Fibroblast of skin of back (primary cell): Measurements from ENCODE around the gene KRTDAP.
A peak's percentile ranks its signal among the peaks of the same experiment; 100 is the strongest.

Source experiments
- DNase-seq: peaks from one replicate; pipeline ENCODE4 v3.0.0-alpha.2; 2013

Gene KRTDAP

DNA sequence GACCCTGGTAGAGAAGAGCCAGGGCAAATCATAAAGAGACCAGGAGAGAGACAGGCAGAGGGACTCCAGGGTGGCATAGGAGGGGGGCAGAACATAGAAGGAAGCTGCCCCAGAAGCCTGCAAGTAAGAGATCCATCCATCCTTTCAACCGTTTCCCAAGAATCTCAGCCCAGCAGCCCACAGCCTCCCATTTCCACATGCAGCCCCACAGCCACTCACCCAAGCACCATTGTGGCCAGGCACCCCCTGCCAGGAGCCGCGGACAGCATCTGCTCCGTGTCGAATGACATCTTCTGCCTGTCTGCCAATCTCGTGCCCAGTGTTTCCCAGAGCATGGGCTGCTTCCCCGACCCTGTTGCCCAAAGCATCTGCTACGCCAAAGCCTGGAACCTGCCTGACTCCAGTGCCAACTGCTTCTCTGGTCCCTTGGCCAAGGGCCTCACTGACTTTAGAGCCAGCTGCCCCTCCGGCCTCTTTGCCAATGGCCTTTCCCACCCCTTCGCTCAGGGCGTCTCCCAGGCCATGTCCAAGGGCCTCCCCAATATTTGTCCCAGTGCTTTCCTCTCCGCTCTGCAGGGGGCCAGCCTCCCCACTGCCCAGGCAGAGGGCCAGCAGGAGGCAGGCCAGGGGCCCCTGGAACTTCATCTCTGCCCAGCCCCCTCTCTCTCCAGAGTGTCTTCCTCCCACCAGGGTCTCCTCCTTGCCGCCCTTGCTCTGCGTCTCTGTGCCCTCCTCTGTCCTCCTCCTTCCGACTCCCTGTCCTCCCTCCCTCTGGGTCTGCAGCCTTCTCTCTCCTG lies 22.8 kb upstream of the KRTDAP start:
- DNase-seq, result no peak

DNA sequence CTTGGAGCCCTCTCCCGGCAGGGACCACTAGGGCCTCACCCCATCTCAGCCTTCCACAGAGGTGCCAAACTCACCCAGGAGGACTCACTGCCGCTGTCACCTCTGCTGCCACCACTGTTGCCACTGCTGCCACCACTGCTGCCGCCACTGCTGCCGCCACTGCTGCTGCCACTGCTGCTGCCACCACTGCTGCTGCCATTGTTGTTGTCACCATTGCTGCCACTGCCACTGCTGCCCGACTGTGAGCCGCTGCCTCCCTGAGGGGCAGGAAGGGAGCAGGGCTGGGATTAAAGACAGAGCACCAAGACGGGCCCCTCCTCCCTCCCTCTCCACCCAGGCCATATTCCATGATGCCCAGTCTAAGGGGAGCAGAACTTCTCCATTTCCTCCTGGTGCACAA lies 21.1 kb upstream of the KRTDAP start:
- no peak for DNase-seq

DNA sequence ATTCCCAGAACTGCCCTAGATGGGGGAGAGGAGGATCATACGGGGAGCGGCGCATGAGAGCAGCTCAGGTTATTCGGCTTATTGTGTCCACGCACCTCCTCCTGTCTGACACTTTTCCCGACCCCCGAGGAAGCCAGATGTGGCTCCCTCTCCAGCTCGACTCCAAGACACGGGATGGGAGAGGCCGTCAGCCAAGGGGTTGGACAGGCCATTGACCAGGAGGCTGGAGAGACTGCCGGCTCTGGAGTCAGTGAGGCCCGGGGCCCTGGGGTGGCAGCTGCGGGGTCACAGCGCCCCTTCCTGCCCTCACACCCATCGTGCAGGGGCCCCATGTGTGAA lies 20.3 kb upstream of the KRTDAP start:
- no peak for DNase-seq

DNA sequence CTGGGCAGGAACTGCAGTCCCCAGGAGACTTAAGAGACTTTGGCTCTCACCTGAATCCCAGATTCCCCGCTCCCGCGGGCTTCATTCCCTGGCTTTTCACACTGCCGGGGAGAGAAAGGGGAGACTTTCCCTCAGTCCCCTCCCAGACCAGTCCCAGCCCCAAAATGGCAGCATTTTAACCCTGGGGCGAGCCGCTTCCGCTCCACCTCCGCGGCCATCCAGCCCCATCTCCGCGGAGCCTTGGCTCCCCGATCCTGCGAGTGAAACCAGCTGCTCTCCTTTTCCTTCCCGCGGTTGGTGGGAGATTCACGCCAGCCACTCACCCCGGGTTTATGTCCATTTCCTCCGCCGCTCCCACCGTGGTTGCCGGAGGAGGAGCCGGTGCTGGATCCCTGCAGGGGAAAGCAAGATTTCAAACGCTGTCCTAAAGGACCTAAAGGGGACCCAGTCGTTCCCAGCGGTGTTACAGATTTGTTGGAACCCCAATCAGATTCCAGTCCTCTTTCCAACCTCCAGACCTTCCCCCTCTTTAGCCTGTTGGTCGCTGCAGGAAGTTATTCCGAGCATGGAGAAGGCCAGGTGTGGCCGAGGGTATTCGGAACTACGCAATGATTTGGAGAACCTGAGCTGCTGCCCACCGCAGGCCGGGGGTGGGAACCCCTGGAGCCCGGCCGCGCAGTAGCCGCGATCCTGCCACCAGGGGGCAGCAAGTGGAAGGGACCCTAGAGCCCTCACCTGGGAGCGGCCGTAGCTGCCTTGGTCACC lies 19.8 kb upstream of the KRTDAP start:
- peak; percentile 48 for DNase-seq

DNA sequence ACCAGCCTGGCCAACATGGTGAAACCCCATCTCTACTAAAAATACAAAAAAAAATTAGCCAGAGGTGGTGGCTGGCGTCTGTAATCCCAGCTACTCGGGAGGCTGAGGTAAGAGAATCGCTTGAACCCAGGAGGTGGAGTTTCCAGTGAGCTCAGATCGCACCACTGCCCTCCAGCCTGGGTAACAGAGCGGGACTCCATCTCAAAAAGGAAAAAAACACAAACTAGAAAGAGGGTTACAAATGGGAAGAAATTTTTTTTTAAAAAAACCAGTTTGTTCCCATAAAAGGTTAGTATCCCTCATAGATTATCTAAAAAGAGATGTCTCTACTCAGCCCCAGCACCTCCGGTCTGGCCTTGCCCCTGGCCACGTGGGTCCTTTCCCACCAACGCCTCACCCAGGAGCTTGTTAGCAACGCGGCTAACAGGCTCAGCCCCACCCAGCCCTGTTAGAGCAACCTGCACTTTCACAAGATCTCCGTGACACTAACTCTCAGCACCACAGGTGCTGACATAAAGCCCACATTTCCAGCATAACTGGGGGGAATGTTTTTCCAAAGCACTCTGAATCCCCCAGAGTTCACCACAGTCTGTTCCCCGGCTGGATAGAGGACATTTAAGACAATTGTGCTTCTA lies 18.9 kb upstream of the KRTDAP start:
- no peak for DNase-seq

DNA sequence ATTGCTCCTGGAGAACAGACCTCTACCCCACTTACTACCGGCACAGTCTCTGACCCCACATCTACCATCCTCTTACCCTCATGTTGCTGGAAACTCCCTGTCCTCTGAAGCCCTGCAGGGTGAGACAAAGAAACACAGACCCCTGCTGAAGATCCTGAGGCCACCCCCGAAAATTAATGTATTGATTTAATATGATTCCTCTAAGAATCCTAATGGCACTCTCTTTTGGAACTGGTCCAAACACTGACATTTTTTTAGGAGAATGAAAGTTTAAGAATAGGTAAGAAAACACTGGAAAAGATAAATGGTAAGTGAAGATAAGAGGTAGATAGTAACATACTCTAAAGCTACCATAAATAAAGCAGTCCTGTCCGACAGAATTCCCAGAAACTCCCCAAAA lies 17.9 kb upstream of the KRTDAP start:
- no peak for DNase-seq

DNA sequence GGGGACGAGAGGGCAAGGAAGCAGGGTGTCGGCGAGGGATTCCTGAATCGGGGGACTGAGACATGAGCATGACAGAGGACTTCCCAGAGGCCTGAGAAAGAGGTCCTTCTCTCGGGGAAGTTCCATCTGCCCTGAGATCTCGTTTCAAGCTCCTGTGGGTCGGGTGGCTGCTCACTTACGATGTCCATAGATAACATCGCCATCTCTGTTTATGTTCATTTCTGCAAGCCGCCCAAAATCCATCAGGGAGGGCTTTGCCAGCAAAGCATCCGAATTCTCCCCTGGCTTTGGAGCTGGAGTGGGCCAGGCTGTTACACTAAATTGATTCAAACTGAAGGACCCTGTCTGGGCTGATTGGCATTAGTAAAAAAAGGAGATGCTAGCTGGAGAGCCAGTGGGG lies 17.3 kb upstream of the KRTDAP start:
- no peak for DNase-seq

DNA sequence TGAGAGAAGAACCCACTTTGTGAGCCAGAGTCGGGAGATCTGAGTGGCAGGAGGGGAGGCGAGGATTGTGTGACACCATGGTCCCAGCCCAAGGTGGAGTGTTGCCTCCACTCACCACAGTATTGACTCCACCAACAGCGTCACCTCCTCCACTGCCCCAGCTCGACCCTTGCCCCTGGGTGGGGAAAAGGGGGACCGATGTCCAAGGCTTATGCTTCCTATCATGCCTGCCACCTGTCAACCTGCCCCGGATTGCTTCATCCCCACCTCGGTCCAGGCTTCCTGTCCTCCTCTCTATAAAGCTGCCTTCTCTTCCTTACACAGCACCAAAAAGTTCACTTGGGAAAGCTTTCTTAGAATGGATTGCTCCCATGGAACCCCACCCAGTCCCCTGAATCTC lies 15.7 kb upstream of the KRTDAP start:
- no peak for DNase-seq

DNA sequence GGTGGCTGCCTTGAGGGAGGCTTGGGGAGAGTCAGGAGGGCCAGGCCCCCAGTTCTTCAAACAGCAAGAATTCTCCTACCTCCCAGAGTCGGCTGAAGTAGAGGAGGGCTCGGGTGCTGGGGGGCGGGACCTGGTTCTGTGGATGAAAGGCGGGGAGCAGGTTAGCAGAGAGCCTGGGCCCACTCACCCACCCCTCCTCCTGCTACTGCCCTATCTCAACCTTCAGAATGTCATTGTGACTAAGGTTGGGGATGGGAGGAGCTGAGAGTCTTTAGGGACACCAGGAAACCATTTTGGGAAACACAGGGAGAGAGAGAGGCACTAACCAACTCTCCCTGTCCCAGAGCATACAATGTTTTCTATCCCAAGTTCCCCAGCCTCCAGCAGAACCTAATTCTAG lies 12.5 kb upstream of the KRTDAP start:
- no peak for DNase-seq

DNA sequence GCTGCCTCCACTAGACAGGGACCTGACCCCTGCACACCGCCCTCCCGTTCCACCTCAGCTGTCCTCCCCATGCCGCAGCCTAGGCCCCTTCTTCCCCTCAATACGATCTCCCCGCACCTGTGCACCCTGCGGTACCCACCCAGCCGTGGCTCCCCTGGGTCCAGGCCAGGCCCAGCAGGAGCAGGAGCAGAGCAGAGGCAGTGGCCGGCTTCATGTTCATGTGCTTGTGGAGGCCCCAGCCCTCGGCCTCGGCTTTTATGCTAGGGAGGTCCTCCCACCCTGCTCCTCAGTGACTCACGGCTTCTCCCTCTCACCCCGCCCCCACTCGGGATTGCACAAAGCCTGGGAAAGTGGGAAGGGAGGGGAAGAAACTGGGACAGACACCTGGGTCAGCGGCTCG lies 11.4 kb upstream of the KRTDAP start:
- no peak for DNase-seq

DNA sequence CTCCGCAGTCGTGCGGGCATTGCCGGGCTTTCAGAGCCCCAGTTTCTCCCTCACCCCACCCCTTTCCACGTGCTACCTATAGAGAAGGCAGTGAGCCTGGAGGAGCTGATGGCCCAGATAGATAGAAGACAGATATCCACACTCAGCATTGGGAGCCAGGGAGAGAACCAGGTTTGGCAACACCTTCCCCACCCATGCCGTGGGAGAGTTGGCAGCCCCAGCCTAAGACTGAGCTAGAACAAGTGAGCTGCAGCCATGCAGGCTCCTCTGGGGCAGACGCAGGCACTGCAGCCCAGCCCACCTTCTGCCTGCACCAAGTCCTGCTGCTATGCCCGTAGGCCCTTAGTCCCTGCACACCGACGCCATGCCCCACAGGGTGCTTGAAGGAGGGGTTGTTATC lies 10.3 kb upstream of the KRTDAP start:
- no peak for DNase-seq

DNA sequence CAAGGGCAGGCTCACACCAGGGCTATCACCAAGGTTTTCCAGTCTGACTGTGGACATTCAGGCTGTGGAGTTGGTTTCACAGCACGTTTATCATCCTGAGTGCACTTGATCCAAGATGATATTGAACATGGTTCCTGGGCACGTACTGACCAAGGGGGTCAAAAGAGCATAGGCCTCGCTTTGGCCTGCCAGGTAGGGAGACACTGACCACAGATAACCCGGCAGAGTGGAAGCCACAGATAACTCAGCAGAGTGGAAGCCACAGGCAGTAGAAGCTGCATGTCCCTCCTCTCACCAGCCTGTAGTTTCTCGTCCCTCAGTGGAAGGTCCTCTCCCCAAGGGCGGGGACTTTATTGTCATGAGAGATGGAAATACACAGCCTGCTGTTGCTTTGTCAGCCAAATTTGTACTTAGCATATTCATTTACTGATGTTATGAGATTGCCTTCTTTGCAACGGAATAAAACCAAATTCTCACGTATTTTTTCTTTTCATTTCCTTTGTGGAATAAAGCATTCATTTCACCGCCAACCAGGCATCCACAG lies 8.8 kb upstream of the KRTDAP start:
- no peak for DNase-seq

DNA sequence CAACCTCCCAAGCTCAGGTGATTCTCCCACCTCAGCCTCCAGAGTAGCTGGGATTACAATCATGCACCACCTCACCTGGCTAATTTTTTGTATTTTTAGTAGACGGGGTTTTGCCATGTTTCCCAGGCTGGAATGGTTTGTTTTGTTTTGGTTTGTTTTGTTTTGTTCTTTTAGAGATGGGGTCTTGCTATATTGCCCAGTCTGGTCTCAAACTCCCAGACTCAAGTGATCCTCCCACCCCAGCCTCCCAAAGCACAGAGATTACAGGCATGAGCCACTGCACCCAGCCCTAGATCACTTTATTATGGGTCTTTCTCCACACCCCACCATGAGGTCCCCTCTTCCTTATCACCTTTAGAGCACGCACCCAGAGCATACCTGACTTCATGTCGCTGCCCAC lies 8.0 kb upstream of the KRTDAP start:
- DNase-seq, result no peak

DNA sequence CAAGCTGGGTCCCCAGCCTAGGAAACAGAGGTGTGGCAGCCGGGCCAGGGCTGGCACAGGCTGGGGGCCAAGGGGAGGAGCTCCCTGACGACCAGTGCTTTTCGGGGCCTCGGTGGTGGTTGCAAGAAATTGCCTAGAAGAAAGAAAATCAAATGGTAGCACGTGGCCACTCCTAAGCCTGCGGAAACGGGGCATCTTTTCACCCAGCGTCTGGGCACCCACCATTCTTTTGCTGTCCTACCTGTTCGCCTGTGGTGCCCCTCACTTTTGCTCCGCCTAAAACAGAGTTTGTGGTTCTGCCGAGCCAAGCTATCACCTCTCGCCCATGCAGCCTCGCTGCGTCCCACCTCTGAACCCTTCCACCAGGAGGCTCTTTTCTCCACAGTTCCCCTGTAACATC lies 7.1 kb upstream of the KRTDAP start:
- no peak for DNase-seq

DNA sequence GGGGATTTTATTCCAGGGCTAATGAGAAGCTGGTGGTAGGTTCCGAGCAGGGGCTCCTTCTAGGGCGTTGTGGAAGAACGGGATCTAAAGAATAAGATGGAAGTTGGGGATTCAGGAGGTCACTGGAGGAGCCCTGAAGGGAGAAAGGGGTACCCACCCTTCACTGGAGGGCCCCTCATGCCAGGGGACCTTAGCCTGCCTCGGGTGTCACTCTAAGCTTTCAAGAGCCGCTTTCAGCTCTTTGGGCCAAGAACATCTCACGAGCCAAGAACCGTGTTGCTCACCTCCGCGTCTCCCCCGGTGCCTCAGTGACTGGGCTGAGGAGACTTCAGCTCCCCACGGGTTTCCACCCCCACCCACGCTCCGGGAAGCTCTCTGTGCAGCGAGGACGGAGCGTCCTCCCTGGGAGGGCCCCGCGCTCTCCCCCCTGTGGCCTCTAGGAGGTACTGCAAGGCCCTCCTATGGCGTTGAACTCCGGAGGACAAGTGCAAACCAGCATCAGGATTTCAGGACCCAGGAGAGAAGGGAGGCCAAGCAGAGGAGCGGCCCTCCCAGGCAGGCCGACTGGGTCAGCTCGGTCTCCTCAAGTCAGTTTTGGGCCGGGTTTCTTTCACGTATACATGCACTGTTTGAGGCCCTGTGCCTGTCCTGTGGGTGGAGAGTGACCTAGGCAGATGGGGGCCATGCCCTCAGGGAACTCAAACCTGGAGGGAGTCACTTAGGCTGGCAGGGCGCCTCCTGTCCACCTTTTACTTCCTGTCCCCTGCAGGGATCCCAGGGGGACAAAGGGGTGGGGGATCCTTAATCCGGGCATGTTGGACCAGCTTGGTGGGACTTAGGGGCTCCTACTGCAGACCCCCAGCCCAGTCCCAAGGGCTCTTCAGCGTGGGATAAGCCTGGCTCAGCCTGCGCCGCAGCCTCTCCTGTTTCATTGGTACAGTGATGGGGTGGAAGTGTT lies 5.1 kb upstream of the KRTDAP start:
- peak; percentile 56 for DNase-seq

DNA sequence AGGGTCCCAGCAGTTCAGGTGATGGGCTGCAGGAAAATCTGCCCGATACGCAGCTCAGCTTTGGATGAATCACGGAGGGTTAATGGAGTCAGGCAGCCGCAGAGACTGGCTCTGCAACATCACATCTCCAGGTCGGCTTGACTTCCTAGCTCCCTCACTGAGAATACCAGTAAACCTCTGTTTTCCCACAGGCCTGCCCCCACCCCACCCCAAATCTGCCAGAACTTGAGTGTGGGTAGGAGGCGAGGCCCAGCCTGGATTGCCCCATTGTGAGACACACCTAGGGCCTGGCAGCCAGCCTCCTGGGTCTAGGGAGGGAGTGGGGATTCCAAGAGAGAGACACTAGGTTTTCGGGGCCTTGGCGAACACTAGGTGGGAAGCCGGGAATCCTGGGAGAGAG lies 3.7 kb upstream of the KRTDAP start:
- no peak for DNase-seq

DNA sequence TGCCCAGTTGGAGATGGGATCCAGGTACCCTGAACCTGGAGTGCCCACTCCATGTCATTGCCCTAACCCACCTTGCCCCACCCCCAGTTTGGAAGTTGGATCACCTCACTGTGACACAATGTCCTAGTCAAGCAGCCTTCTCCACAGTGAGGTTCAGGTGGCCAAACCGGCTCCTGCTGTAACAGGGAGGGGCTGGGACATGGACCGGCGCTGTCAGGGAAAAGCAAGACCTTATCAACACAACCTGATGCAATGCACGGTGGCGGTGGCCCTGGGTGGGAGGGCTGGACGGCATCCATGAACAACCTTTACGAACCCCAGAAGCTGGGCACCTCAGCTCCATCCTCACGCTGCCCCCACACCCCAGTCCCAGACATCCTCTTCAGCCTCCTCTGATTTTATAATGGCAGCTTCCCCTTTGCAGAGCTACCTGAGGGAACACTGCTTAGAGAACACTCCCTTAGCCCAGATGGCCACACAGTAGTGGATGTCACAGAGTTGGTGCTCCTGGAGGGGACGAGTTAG lies 1.6 kb upstream of the KRTDAP start:
- no peak for DNase-seq

DNA sequence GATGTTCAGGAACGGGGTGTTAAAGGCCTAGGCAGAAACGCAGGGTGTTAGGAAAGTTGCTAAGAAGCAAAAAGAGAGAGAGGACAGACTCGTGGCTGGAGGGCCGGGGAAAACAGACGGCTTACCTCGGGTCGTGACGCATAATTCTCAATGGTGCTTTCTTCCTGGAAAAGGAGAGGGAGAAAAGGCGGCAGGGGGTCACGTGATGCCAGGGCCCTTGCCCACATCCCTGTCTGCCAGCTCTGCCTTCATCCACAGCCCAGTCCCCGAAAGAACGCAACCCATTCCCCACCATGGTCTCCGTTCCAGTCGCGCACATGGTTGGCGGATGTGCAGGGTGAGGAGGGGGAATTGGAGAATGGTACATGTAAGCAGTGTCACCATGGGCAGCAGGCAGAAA lies 1.6 kb downstream of the KRTDAP start:
- no peak for DNase-seq

DNA sequence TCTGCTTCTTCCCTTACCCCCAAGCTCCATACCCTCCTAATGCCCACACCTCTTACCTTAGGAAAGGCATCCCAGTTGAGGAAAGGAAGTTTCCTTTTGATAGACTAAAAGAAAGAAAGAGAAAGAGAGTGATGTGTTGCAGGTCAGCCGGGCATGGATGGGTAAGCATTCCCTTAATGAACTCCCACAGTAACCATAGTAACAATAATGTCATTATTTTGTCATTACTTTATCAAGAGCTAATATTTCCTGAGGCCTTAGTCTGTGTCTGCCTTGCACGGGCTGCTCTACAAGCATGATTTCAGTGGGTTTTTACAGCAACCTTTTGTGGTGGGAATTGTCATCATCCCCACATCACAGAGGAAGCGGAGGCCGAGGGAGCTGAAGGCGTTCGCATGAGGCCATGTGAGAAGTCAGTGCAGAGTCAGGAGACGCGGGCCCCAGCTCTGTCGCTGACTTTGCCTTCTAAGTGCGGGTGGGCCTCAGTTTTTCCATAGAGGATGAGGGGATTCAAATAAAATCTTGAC lies 2.5 kb downstream of the KRTDAP start:
- DNase-seq, result no peak

DNA sequence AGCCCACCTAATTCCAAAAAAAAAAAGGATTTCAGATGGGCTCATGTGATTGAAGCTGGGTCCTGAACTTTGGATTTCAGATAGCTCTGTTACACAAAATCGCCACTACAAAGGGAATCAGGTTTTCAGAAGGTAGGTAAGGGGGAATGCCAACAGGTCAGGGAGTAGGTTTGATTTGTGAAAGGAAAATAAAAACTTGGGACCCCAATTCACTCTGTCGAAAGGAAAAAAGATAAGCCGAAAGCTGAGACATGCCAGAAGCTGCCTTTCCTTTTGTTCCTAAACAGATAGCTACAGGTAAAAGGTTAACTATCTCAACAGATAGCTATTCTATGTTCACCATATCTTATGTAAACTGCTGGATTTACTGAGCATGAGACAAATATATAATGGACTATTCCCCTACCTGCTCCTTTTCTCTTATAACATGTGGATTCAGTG lies 4.0 kb downstream of the KRTDAP start:
- DNase-seq, result no peak

DNA sequence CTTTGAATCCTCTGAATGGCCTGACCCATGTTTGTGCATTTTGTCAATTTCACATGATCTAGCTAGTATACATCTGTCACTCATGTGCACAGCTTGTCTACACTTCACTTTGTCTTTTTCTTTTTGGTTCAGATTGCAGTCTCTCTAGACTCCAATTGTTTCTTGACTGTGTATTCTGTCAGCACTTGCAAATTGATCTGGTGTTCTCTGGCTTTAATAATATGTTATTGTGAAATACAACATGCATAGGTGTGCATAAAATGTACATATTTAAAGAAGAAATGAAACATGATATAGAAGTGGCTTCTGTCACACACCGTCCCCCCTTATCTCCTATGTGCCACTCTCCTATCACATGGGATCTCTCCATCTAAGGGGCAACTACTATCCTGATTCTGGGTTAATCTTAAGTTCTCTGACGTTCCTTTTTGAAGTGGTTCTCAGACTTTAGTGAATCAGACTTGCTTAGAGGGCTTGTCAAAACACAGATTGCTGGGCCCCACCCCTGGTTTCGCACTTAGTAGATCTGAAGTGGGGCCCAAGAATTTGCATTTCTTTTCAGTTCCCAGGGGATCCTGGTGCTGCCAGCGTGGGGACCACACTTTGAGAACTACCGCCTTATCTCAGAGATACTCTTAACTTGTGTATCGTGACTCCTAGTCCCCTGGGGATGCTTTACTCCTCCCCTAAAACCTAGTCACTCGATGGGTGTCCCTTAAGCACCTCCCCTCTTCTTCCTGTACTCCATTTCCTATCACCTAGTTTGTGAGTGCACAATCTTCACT lies 5.8 kb downstream of the KRTDAP start:
- DNase-seq, result no peak
